ENCODE measurements around the gene ORM1.

ORM1 gene

DNA sequence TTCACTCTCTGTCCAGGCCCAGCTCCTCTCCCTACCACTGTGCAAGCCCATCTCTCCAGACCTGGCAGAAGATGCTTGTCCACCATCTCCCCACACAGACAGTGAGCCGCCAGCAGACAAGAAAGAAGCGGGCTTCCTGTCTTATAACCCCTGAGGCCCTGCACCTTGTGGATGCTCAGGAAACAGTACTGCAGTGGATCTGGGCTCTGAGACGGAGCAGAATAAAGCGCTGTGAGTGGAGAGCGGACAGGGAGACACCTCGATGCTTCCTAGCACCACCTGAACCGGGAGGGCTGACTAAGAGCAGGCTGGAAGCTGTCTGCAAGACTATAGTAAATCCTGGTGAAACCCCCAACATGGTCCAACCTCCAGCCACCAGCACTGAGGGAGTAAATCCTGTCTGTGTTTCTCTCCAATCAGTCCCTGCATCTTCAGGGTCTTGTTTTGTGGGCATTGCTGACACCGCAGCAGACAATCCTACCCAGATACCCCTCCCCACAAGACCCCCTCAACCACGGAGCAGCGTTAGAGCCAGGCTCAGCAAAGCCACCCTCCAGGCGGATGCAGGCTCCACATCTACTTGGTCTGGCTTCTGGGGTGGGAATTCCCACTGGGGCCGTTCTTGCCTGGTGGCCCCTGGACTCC, 25.5 kb downstream of the ORM1 start:
- Histone ChIP-seq H3K36me3 (ENCODE audit: control insufficient read depth in 5 of 5, insufficient read depth in 5 of 5, low read length in 5 of 5) (peaks cover 13 to 94% (median 83%) of the 10 kb centered on the region in 5 donors), H3K27me3 (ENCODE audit: control insufficient read depth in 5 of 5, insufficient read depth in 4 of 5, low read length in 5 of 5) (no peaks in the 10 kb centered on the region), H3K27ac (ENCODE audit: low read depth, low read length) (peak overlapping the region; percentile 41), H3K4me1 (ENCODE audit: control insufficient read depth in 5 of 5, insufficient read depth in 5 of 5, low read length in 5 of 5) (peaks cover 0 to 18% (median 8%) of the 10 kb centered on the region in 5 donors), H3K4me3 (ENCODE audit: low read depth in 1 of 5, low read length in 5 of 5) (no peak overlapping the region), H3K9me3 (ENCODE audit: control insufficient read depth in 5 of 5, low read length in 5 of 5) (no peaks in the 10 kb centered on the region), H3K9ac (ENCODE audit: low read length in 5 of 5) (no peak overlapping the region)

DNA sequence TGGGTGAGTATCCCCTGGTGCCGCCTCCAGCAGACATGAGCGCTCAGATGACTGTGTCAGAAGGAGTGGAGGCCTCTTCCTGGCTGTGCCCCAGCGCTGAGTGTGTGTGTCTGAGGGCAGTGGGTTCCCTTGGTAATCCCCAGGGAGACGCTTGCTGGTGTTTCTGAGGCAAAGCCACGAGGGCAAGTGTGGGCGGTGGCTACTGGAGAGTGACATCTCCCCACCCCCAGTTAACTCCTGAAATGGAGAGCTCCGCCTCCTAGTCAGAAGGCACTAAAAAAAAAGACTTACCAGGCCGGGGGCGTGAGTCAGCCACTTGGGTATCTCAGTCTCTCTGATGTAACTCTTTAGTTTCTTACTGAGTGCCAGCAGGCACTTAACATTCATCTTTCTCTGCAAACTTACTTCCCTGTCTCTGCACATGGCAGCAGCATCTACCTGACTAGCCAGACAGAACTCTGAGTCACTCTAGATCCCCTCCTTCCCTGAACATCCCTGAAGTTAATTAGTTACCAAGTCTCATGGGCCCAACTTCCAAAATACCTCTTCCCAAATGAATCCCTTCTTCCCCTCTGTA, 26.1 kb downstream of the ORM1 start:
- Histone ChIP-seq H3K9ac (ENCODE audit: low read length in 5 of 5) (no peak overlapping the region), H3K9me3 (ENCODE audit: control insufficient read depth in 5 of 5, low read length in 5 of 5) (no peaks in the 10 kb centered on the region), H3K27ac (ENCODE audit: low read depth, low read length) (peak overlapping the region; percentile 46), H3K4me1 (ENCODE audit: control insufficient read depth in 5 of 5, insufficient read depth in 5 of 5, low read length in 5 of 5) (peaks cover 0 to 18% (median 8%) of the 10 kb centered on the region in 5 donors), H3K4me3 (ENCODE audit: low read depth in 1 of 5, low read length in 5 of 5) (no peak overlapping the region), H3K36me3 (ENCODE audit: control insufficient read depth in 5 of 5, insufficient read depth in 5 of 5, low read length in 5 of 5) (peaks cover 14 to 94% (median 83%) of the 10 kb centered on the region in 5 donors), H3K27me3 (ENCODE audit: control insufficient read depth in 5 of 5, insufficient read depth in 4 of 5, low read length in 5 of 5) (no peaks in the 10 kb centered on the region)

DNA sequence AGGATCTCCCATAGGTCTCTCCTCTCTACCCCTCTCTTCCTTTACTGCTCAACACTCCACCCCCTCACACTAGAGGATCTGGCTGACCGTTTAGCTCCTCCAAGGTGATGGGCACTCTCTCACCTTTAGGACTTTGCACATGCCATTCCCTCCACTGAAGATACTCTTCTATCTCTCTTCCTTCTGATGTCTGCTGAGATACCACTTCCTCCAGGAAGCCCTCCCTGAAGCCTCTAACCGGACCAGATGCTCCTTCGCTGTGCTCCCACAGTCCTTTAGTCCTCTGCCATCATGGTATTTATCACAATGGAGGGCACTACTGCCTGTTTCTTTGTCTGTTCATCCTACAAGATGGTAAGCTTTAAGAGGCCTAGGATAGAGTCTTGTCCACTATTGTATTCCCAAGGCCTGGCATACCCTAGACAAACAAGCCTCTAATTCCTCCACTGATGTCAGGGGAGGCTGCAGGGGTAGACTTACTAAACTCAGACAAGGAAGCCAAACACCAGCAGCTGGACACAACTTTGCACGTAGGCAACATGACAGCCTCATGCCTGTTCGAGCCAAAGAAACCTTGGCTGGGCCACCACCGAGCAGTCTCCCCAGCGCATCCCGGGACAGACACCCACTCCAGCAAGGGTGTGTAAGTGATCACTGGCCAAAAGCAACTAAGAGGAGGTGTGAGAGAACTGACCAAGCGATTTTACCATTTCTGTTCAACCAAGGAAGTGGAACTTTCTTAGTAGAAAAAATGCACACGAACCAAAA, 27.0 kb downstream of the ORM1 start:
- no peaks in the 10 kb centered on the region for H3K27me3 ChIP-seq (ENCODE audit: control insufficient read depth in 5 of 5, insufficient read depth in 4 of 5, low read length in 5 of 5)
- H3K4me3 ChIP-seq (ENCODE audit: low read depth in 1 of 5, low read length in 5 of 5), result no peak overlapping the region
- H3K9me3 ChIP-seq (ENCODE audit: control insufficient read depth in 5 of 5, low read length in 5 of 5), result no peaks in the 10 kb centered on the region
- H3K9ac ChIP-seq (ENCODE audit: low read length in 5 of 5), result no peak overlapping the region
- H3K36me3 ChIP-seq (ENCODE audit: control insufficient read depth in 5 of 5, insufficient read depth in 5 of 5, low read length in 5 of 5), result peaks cover 10 to 91% (median 77%) of the 10 kb centered on the region in 5 donors
- H3K4me1 ChIP-seq (ENCODE audit: control insufficient read depth in 5 of 5, insufficient read depth in 5 of 5, low read length in 5 of 5), result peaks cover 0 to 18% (median 8%) of the 10 kb centered on the region in 5 donors
- peak overlapping the region; percentile 46 for H3K27ac ChIP-seq (ENCODE audit: low read depth, low read length)

DNA sequence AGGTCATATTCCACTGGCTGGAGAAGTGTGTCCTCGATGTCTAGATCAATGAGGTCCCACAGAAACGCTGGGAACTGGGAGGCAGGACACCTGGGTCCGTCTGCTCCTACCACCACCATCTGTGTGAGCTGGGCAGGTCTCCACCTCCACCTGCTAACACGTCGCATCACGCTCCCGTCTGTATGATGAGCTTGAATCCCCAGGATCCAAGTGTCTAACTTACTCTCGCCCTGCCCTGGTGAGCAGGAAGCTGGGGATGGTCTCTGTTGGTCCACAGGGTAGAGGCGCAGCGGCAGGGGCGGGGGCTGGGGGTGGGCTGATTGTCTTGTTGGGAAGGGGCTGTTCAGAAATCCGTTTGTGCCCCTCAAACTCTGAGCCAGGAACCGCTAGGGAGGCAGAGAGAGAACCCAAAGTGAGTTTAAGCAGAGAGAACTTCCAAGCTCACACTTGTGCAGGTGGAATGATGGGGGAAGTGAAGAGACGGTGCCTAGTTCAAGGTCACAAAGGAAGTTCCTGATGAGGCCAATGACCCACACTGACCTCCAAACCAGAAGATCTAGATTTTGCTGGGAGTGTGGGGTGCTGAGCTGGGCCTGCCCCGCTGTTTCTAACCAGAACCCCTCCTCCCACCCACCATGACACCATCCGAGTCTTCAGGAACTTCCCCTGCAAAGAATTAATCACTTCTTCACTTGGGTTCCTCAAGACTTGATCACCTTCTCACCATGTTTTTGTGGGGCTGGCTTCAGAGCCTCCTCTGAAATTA, 27.9 kb downstream of the ORM1 start:
- no peak overlapping the region for H3K27ac ChIP-seq (ENCODE audit: low read depth, low read length)
- H3K9ac ChIP-seq (ENCODE audit: low read length in 5 of 5), result no peak overlapping the region
- peaks cover 0 to 18% (median 8%) of the 10 kb centered on the region in 5 donors for H3K4me1 ChIP-seq (ENCODE audit: control insufficient read depth in 5 of 5, insufficient read depth in 5 of 5, low read length in 5 of 5)
- H3K27me3 ChIP-seq (ENCODE audit: control insufficient read depth in 5 of 5, insufficient read depth in 4 of 5, low read length in 5 of 5), result no peaks in the 10 kb centered on the region
- peaks cover 10 to 91% (median 76%) of the 10 kb centered on the region in 5 donors for H3K36me3 ChIP-seq (ENCODE audit: control insufficient read depth in 5 of 5, insufficient read depth in 5 of 5, low read length in 5 of 5)
- H3K9me3 ChIP-seq (ENCODE audit: control insufficient read depth in 5 of 5, low read length in 5 of 5), result no peaks in the 10 kb centered on the region
- H3K4me3 ChIP-seq (ENCODE audit: low read depth in 1 of 5, low read length in 5 of 5), result no peak overlapping the region

DNA sequence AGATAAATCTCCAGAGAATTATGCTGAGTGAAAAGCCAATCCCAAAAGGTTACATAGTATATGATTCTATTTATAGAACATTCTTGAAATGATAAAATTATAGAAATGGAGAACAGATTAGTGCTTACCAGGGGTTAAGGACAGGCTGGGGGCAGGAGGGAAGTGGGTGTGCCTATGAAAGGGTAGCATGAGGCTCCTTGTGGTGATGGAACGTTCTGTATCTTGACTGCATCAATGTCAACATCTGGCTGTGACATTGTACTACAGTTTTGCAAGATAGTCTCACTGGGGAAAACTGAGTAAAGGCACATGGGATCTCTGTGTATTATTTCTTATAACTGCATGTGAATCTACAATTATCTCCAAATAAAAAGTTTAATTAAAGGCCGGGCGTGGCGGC, 29.0 kb downstream of the ORM1 start:
- H3K27ac ChIP-seq (ENCODE audit: low read depth, low read length), result no peak overlapping the region

DNA sequence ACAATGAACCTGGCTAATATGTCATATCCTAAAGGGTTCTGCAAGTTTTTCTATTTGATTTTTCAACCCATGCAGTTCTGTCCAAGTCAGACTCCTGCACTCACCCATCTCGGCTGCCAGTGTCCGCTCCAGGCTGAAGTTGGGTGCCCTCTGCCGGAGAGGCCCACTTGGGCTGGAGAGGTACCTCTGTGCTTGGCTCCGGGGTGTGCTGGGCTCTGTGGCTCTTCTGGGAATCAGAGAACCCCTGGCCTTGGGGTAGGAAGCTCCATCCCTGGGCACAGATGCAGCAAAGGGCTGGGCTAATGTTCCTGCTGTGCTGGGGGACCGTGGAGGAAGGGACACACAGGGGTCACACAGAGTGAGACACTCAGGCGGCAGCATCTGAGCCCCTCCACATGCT, 32.9 kb downstream of the ORM1 start:
- Histone ChIP-seq H3K9me3 (ENCODE audit: control insufficient read depth in 5 of 5, low read length in 5 of 5) (no peaks in the 10 kb centered on the region), H3K36me3 (ENCODE audit: control insufficient read depth in 5 of 5, insufficient read depth in 5 of 5, low read length in 5 of 5) (peaks cover 12 to 90% (median 75%) of the 10 kb centered on the region in 5 donors), H3K27me3 (ENCODE audit: control insufficient read depth in 5 of 5, insufficient read depth in 4 of 5, low read length in 5 of 5) (no peaks in the 10 kb centered on the region), H3K4me3 (ENCODE audit: low read depth in 1 of 5, low read length in 5 of 5) (no peak overlapping the region), H3K27ac (ENCODE audit: low read depth, low read length) (no peak overlapping the region), H3K9ac (ENCODE audit: low read length in 5 of 5) (no peak overlapping the region), H3K4me1 (ENCODE audit: control insufficient read depth in 5 of 5, insufficient read depth in 5 of 5, low read length in 5 of 5) (peaks cover 0 to 14% (median 9%) of the 10 kb centered on the region in 5 donors)

More for the DNA sequence above, 29.0 kb downstream of the ORM1 start:
- Histone ChIP-seq H3K27me3 (ENCODE audit: control insufficient read depth in 5 of 5, insufficient read depth in 4 of 5, low read length in 5 of 5) (no peaks in the 10 kb centered on the region), H3K4me1 (ENCODE audit: control insufficient read depth in 5 of 5, insufficient read depth in 5 of 5, low read length in 5 of 5) (peaks cover 0 to 20% (median 13%) of the 10 kb centered on the region in 5 donors), H3K36me3 (ENCODE audit: control insufficient read depth in 5 of 5, insufficient read depth in 5 of 5, low read length in 5 of 5) (peaks cover 6 to 91% (median 76%) of the 10 kb centered on the region in 5 donors), H3K9ac (ENCODE audit: low read length in 5 of 5) (no peak overlapping the region), H3K4me3 (ENCODE audit: low read depth in 1 of 5, low read length in 5 of 5) (no peak overlapping the region), H3K9me3 (ENCODE audit: control insufficient read depth in 5 of 5, low read length in 5 of 5) (no peaks in the 10 kb centered on the region)

DNA sequence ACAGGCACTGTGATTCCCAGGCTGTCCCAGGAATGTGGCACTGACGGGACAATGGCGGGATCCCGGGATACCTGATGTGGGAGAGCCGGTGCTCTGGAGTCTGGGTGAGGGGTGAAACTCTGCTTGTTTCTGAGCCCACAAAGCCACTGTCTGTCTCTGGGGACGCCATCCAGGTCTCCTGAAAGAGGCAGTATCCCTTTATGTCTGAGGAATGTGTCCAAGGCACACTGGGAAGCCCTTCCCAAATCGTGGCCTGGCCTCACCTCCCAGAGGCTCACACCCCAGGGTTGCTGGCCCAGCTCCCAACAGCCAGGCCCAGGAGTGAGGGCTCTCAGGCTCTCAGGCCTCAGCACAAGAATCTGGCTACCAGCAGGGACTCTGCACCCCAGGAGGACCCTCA, 33.9 kb downstream of the ORM1 start:
- H3K27ac ChIP-seq (ENCODE audit: low read depth, low read length), result no peak overlapping the region
- H3K4me3 ChIP-seq (ENCODE audit: low read depth in 1 of 5, low read length in 5 of 5), result no peak overlapping the region
- H3K27me3 ChIP-seq (ENCODE audit: control insufficient read depth in 5 of 5, insufficient read depth in 4 of 5, low read length in 5 of 5), result no peaks in the 10 kb centered on the region
- H3K9ac ChIP-seq (ENCODE audit: low read length in 5 of 5), result peak overlapping the region in 1 of 5 donors; percentile 2
- peaks cover 15 to 94% (median 79%) of the 10 kb centered on the region in 5 donors for H3K36me3 ChIP-seq (ENCODE audit: control insufficient read depth in 5 of 5, insufficient read depth in 5 of 5, low read length in 5 of 5)
- no peaks in the 10 kb centered on the region for H3K9me3 ChIP-seq (ENCODE audit: control insufficient read depth in 5 of 5, low read length in 5 of 5)
- H3K4me1 ChIP-seq (ENCODE audit: control insufficient read depth in 5 of 5, insufficient read depth in 5 of 5, low read length in 5 of 5), result peaks cover 0 to 14% (median 9%) of the 10 kb centered on the region in 5 donors

DNA sequence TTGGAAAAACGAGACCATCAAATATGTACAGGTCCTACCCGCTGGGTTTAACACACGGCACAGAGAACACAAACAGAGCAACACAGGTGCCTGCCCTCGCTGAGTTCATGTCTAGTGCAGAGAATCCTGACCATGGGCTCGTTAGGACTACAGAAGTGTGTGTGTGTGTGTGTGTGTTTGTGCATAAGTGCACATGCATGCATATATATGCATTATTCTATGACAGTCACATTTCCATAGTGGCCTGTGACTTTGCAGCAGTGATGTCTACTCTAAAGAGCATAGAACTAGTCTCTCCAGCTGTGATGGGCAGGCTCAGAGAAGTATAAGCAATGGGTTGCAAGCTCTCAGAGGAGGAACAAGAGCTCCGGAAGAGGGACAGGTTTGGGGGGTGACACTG, 34.5 kb downstream of the ORM1 start:
- H3K4me1 ChIP-seq (ENCODE audit: control insufficient read depth in 5 of 5, insufficient read depth in 5 of 5, low read length in 5 of 5), result peaks cover 0 to 14% (median 9%) of the 10 kb centered on the region in 5 donors
- peaks cover 15 to 94% (median 81%) of the 10 kb centered on the region in 5 donors for H3K36me3 ChIP-seq (ENCODE audit: control insufficient read depth in 5 of 5, insufficient read depth in 5 of 5, low read length in 5 of 5)
- H3K4me3 ChIP-seq (ENCODE audit: low read depth in 1 of 5, low read length in 5 of 5), result no peak overlapping the region
- peak overlapping the region in 1 of 5 donors; percentile 2 for H3K9ac ChIP-seq (ENCODE audit: low read length in 5 of 5)
- H3K9me3 ChIP-seq (ENCODE audit: control insufficient read depth in 5 of 5, low read length in 5 of 5), result no peaks in the 10 kb centered on the region
- H3K27ac ChIP-seq (ENCODE audit: low read depth, low read length), result no peak overlapping the region
- H3K27me3 ChIP-seq (ENCODE audit: control insufficient read depth in 5 of 5, insufficient read depth in 4 of 5, low read length in 5 of 5), result no peaks in the 10 kb centered on the region

DNA sequence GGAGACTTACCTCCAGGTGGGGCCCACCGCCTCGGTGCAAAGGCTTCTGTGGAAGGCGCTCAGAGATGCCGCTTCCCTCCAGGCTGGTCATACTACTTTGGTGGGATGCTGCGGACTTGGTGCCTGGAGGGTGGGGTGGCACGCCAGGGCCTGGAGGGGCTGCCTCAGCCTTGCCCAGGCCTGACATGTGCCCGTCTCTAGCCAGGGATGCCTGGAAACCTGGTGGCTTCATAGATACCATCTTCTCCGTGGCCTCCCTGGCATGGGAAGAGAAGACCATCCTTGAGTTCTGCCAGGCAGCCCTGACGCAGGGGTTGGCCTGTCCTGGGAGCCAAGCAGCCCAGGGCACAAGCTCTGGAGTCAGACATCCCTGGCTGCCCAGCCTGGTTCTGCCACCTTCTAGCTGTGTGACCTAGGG, 35.0 kb downstream of the ORM1 start:
- Histone ChIP-seq H3K4me1 (ENCODE audit: control insufficient read depth in 5 of 5, insufficient read depth in 5 of 5, low read length in 5 of 5) (peaks cover 0 to 14% (median 9%) of the 10 kb centered on the region in 5 donors), H3K36me3 (ENCODE audit: control insufficient read depth in 5 of 5, insufficient read depth in 5 of 5, low read length in 5 of 5) (peaks cover 17 to 95% (median 84%) of the 10 kb centered on the region in 5 donors), H3K27ac (ENCODE audit: low read depth, low read length) (no peak overlapping the region), H3K4me3 (ENCODE audit: low read depth in 1 of 5, low read length in 5 of 5) (no peak overlapping the region), H3K9ac (ENCODE audit: low read length in 5 of 5) (peak overlapping the region in 1 of 5 donors; percentile 17), H3K27me3 (ENCODE audit: control insufficient read depth in 5 of 5, insufficient read depth in 4 of 5, low read length in 5 of 5) (no peaks in the 10 kb centered on the region), H3K9me3 (ENCODE audit: control insufficient read depth in 5 of 5, low read length in 5 of 5) (no peaks in the 10 kb centered on the region)

All from subcutaneous abdominal adipose tissue (tissue), 5 donors.